ENCODE results near the gene CXCL12.

CXCL12 gene

GRCh38 chr10:44363716-44364115, 21.2 kb downstream of the CXCL12 start:
- no peak for DNase-seq (ENCODE audit: low read depth, low spot score)

- no peak for DNase-seq (ENCODE audit: low read depth, low spot score)
These were observed 21.8 kb downstream of the CXCL12 start for GRCh38 chr10:44362866-44363711.

GRCh38 chr10:44361109-44361508, 23.8 kb downstream of the CXCL12 start:
- no peak for DNase-seq (ENCODE audit: low read depth, low spot score)

- no peak for DNase-seq (ENCODE audit: low read depth, low spot score)
These were observed 26.7 kb downstream of the CXCL12 start for GRCh38 chr10:44358080-44358771.

GRCh38 chr10:44357023-44357540, 27.8 kb downstream of the CXCL12 start:
- no peak for DNase-seq (ENCODE audit: low read depth, low spot score)

- DNase-seq (ENCODE audit: low read depth, low spot score) = no peak
These were observed 28.5 kb downstream of the CXCL12 start for GRCh38 chr10:44356139-44357022.

- DNase-seq (ENCODE audit: low read depth, low spot score) = no peak
These were observed 29.3 kb downstream of the CXCL12 start for GRCh38 chr10:44355630-44356029.

- DNase-seq (ENCODE audit: low read depth, low spot score) = no peak
These were observed 30.1 kb downstream of the CXCL12 start for GRCh38 chr10:44354771-44355170.

- no peak for DNase-seq (ENCODE audit: low read depth, low spot score)
These were observed 31.2 kb downstream of the CXCL12 start for GRCh38 chr10:44353721-44354120.

- no peak for DNase-seq (ENCODE audit: low read depth, low spot score)
These were observed 31.8 kb downstream of the CXCL12 start for GRCh38 chr10:44353128-44353390.

GRCh38 chr10:44352316-44353127, 32.4 kb downstream of the CXCL12 start:
- no peak for DNase-seq (ENCODE audit: low read depth, low spot score)

GRCh38 chr10:44348496-44348895, 36.4 kb downstream of the CXCL12 start:
- no peak for DNase-seq (ENCODE audit: low read depth, low spot score)

- DNase-seq (ENCODE audit: low read depth, low spot score) = no peak
These were observed 37.1 kb downstream of the CXCL12 start for GRCh38 chr10:44347609-44348400.

- no peak for DNase-seq (ENCODE audit: low read depth, low spot score)
These were observed 40.2 kb downstream of the CXCL12 start for GRCh38 chr10:44344727-44345126.

- DNase-seq (ENCODE audit: low read depth, low spot score) = no peak
These were observed 41.1 kb downstream of the CXCL12 start for GRCh38 chr10:44343843-44344242.

- no peak for DNase-seq (ENCODE audit: low read depth, low spot score)
These were observed 43.0 kb downstream of the CXCL12 start for GRCh38 chr10:44341886-44342285.

GRCh38 chr10:44340557-44340956, 44.3 kb downstream of the CXCL12 start:
- no peak for DNase-seq (ENCODE audit: low read depth, low spot score)

GRCh38 chr10:44339218-44339617, 45.7 kb downstream of the CXCL12 start:
- no peak for DNase-seq (ENCODE audit: low read depth, low spot score)

GRCh38 chr10:44337081-44337480, 47.8 kb downstream of the CXCL12 start:
- DNase-seq (ENCODE audit: low read depth, low spot score) = no peak

GRCh38 chr10:44335330-44336021, 49.4 kb downstream of the CXCL12 start:
- DNase-seq (ENCODE audit: low read depth, low spot score) = no peak

All from activated naive CD8-positive, alpha-beta T cell treated with anti-CD3 and anti-CD28 coated beads, Interleukin-2, amount 50 U/mL, for 16 hours (primary cell).